Measurements from ENCODE around the gene PTN.
"Not testable (repeated sequence)": the region's sequence is repeated elsewhere in the genome, so short reads cannot be mapped to it uniquely, and the experiment has no call there.

Gene PTN

DNA sequence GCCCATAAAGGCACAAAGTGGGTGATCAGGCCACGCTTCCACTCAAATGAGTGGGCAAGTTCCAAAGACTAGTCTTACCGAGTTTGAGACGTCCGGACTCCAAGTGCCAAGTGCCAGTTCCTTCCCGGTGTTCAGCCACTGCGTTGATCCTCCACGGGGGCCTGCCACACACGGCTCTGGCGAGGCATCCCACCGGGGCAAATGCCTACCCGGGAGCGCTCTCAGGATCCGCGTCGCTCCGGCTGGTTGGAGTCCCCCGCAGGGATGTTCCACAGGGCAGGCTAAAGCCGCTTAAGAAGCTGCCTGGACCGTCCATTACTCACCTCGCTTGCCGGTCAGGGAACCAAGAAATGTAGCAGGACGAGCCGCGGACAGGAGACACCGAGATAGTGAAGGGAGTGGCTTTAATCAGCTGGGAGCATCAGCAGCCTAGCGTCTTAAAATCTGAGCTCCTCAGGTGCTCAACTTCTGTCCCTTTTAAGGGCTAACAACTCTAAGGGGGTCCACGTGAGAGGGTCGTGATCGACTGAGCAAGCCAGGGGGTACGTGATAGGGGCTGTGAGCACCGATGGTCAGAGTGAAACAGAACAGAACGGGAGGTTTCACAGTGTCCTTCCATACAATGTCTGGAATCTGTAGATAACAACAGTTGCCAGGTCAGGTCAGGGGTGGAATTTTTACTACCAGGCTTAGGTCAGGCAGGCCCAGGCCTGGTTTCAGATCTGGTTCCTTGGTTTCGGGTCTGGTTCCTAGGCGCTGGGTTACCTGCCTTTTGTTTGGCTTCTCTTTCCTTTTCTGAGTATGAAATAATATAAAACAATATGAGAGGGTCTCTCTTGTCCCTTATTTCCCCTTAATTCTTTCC lies 75.3 kb downstream of the PTN start:
- not testable (repeated sequence) for DNase-seq

DNA sequence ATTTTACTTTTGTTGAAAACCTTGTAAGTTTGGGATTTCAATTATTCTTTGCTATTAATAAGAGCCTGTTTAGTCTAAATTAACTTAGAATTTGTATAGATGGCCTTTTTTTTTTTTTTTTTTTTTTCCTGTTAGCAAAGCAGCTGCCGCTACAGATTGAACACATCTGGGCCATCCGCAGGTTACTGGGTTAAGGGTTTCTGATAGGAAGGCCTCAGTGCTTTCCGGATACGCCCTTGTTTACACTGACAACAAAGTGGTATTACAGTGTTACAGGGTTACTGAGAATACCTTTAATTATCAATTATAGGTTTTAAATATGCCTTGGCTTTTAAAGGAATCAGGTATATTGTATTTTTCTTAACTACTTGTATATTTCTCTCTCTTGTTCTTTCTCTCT lies 76.8 kb downstream of the PTN start:
- DNase-seq, result no peak

DNA sequence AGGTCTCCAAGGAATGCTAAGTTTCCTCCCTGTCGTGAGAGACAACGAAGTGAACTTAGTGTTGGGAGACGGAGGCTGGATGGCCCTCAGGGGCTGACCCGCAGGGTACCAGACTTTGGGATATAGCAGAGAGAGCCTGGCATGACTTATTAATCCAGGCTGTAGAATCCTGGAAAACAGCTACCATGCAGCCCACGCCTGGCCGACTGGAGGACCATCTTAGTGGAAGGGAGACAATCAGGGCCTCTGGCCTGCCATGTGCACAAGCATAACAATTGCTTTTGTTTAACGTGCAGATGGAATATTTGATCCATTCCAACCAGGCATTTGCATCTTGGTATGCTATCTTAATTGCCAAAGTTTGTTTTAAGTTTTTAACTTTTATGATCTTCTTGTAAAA lies 78.1 kb downstream of the PTN start:
- DNase-seq, result not testable (repeated sequence)

DNA sequence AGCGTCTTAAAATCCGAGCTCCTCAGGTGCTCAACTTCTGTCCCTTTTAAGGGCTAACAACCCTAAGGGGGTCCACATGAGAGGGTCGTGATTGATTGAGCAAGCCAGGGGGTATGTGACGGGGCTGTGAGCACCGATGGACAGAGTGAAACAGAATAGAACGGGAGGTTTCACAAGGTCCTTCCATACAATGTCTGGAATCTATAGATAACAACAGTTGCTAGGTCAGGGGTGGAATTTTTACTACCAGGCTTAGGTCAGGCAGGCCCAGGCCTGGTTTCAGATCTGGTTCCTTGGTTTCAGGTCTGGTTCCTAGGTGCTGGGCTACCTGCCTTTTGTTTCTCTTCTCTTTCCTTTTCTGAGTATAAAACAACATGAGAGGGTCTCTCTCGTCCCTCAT lies 80.9 kb downstream of the PTN start:
- DNase-seq, result no peak

DNA sequence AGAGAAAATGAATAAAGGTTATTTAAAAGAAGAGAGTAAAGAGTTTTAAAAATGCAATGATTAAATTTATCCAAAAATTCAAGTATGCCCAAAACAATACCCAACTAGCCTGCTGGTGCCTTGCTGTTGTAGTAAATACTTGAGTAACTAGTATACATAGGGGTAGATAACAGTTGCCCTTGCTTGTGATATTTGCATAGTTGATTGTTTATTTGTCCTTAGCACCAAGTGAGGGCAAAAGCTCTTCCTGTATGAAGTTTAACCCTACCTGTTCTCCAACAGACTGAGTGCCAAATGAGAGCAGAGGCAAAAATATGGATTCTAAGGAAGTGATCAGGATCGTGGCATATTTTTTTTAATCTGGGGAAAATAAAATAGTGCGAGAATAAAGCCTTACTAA lies 85.0 kb downstream of the PTN start:
- DNase-seq, result no peak

GRCh38 chr7:137254766-137255165 lies 88.8 kb downstream of the PTN start:
- no peak for DNase-seq

GRCh38 chr7:137245890-137246289 lies 97.6 kb downstream of the PTN start:
- DNase-seq, result no peak

- DNase-seq, result no peak
Measured at GRCh38 chr7:137245186-137245585, 98.3 kb downstream of the PTN start.

GRCh38 chr7:137243741-137244140 lies 99.8 kb downstream of the PTN start:
- no peak for DNase-seq

DNA sequence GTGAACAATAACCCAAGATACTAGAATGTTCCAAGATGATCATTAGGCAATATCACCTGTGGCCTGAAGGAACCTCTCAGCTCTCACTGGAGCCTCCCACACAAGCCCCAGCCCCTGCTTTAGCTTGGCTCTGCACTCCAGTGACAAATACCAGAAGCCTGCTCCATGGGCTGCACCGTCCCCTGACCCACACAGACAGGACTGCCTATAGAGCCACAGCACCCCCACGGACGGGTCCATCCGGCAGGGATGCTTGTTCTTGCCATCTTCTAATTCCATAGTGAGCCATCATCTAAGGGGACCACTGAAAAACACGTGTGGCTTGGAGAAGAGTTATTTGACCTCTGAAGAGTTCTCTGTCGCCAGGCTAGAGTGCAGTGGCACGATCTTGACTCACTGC lies 100.9 kb downstream of the PTN start:
- DNase-seq, result no peak

DNA sequence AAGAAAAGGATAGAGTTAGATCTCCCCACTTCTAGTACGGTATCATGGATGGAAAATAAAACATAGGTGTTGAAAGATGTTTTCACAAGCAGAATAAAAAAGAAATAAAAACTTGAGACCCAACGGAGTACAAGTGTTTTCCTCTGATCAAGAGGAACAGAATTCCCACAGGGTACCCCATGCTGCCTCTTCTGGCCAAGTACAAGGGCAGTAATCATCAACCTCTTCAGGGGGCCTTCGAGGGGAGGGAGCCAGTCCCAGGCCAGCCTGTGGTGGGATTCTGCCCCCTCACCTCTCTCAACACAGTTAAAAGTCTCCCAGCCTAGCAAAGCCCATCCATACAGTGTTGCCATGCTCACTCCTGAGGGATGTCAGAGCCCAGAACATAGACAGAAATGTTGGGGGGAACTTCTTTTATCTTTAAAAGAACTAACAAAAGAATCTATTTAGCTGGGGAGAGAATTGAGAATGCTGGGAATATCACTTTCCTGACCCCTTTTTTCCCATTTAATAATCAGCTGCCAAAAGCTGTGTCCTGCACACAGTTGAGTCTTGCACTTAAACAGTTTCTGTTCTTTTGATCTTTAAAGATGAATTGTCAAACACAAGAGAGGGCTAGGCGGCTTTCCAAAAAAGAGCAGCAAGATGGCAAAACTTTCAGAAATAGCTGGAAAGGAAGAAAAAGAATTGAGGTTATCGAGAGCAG lies 101.7 kb downstream of the PTN start:
- DNase-seq, result no peak

DNA sequence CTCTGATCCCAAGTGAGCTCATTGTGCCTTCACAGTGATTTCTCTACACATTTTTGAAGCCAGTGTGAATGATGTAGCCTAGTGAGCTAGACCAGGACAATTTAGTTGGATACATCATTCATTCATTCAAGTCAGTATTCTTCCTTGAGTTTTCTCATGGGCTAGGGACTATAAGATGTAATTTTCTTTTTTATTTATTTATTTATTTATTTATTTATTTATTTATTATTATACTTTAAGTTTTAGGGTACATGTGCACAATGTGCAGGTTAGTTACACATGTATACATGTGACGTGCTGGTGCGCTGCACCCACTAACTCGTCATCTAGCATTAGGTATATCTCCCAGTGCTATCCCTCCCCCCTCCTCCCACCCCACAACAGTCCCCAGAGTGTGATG lies 104.3 kb downstream of the PTN start:
- not testable (repeated sequence) for DNase-seq

DNA sequence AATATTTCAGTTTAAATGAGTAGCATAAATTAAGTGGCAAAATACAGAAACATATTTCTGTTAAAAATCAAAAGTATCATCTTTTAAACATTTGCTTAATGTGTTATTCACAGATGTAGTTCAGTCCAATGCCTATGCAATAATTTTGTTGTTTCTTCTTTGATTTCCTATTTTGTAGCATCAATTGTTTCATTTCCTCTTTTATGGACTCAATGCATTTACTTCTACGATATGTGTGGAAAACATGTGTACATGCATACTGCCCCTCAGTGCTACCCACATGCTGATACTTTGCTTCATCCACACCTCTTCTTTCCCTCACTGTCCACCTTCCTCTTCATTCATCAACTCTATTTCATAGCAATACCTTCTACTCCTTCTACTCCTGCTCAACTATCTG lies 108.1 kb downstream of the PTN start:
- DNase-seq, result no peak

DNA sequence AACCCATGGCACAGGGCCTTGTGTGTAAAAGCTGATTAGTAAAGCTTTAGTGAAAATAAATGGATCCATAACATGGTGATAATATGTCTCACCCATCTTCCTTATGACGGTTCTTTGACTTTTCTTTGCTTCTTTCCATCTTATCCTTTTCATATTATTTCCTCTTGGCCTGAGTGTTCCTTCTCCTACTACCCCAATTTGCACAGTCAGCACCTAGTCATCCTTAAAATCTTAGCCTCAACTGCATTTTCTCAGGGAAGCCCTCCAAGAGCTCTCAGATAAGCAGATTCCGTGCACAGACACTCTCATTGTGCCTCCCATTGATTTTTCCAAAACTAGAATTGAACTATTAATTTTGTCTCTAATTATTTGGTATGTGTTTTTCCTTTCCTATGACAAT lies 112.4 kb downstream of the PTN start:
- no peak for DNase-seq

DNA sequence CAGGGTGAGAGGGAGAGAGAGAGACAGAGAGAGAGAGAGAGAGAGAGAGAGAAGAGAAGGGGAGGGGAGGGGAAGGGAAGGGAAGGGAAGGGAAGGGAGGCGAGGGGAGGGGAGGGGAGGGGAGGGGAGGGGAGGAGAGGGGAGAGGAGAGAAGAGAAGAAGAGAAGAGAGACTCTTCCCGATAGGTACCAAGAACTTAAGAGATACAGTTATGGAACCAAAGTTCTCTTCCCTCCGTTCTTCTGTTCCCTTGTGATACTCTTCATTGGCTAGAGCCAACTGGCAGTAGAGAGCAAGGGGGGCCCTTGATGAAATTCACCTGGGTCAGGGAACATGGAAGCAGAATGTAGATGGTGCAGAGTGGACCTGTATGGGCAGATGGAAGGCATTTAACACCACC lies 122.1 kb downstream of the PTN start:
- DNase-seq, result no peak

DNA sequence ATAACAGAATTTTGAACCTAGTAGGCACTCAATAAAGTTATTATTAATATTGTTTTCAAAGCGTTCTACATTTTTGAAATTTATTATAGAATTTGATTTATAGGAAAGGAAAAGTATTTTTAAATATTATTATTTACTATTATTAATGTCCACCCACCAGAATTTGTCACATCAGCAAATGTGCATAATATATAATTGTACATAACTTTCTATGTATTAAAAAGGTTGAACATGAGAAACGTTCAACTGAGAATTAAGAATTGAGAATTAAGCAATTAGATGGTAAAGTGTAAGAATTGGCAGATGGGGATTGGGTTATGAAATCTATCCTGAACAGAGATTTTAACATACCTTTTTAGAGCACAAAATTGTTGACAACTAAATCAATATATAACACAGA lies 129.8 kb downstream of the PTN start:
- no peak for DNase-seq

DNA sequence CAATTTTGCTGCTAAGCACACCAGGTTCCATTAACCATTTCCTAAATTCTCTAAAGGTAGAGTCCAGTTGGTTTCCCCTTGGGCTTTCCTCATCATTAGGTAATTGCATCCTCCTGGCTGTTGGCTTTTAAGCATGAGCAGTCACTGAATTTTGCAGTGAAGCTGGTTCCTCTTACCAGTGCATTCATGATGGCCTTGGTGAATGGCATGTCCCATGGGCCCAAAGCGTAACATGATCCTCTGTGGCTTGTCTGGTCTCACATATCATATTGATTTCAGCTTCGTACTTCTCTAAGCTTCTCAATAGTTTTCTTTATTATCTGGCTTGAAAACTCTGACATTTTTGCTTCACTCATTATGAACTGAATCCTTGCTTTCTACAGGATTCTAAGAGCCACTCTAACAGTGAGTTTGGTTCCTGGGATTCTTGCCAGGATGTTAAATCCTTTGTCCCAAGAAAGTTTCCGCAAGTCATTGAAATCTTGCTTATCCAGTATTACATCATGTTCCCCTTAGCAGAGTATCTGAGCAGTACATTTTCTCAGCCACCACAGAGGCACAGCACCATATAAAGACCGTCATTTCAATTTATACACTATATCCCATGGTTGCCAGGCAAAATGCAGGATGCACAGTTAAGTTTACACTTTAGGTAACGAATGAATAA lies 134.2 kb downstream of the PTN start:
- no peak for DNase-seq

- DNase-seq, result no peak
Measured at GRCh38 chr7:137206770-137207169, 136.8 kb downstream of the PTN start.

DNA sequence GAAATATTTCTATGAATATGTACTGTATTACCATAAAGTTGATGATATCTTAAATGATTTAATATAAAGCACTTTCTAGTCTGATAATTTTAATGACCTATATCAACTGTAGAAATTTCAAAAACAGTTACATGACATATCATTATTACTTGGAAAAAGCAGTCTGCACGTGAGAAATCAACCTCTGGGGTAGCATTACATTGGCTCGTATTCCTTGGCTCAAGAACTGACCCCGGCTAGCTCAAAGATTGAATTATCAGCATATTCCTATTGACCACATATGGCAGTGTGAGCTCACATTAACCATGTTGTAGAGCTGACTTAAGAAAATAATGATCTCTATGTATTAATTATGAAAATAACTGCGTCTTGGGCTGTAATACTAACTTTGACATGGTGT lies 139.3 kb downstream of the PTN start:
- no peak for DNase-seq

GRCh38 chr7:137203351-137203750 lies 140.2 kb downstream of the PTN start:
- no peak for DNase-seq

- no peak for DNase-seq
Measured at GRCh38 chr7:137196648-137197047, 146.9 kb downstream of the PTN start.

GRCh38 chr7:137195996-137196395 lies 147.5 kb downstream of the PTN start:
- DNase-seq, result no peak

GRCh38 chr7:137181619-137182018 lies 161.9 kb downstream of the PTN start:
- not testable (repeated sequence) for DNase-seq
